Muscle of arm (tissue), 12 donors: Measurements from ENCODE around the gene YKT6. TPM values are rescaled to one million over a fixed set of nuclear protein-coding genes. Genes with fewer than 3 reads are reported as not detected.

Source experiments
- DNase-seq: peaks from one replicate; pipeline ENCODE4 v3.0.0-alpha.2; 2013
- polyA plus RNA-seq, 12 donors: library from polyadenylated mRNA; unstranded; fragments of 120-200 nt; gene quantifications; one replicate each; pipeline ENCODE4 v1.2.1, GENCODE V29; 2013; ENCODE audit not compliant: insufficient read length in 12 of 12

Gene YKT6
- polyA plus RNA-seq, 12 donors: 68.1 to 89.8 (median 70.7) TPM; not detected in 1

- no peak for DNase-seq
These were observed 15.2 kb downstream of the YKT6 start for GRCh38 chr7:44216019-44216418.

GRCh38 chr7:44216521-44217222 lies 15.9 kb downstream of the YKT6 start:
- peak; percentile 31 for DNase-seq

- no peak for DNase-seq
These were observed 16.5 kb downstream of the YKT6 start for GRCh38 chr7:44217223-44217714.

DNA sequence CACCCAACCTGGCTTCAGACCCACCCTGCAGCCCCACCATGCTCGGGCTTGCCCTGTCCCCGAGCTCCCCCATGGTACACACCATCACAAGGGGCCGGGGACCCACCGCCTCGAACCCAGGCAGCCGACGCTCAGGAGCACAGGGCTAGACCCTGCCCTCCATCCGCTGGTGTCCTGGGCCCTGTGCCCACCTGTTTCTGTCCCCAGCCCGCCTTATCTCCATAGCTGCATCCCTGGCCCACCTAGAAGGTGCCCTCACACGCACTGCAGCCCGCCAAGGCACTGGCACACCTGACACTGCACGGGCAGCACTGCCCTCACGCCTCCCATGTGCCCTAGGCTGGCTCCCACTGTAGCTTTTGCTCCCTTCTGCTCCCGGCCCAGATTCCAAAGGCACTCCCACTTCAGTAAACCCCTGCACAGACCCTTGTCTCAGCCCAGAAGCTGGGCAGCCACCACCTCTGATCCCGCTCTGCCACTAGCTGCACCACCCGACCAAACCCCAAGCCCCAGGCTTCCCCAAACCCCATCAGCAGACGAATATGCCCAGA lies 17.1 kb downstream of the YKT6 start:
- no peak for DNase-seq

DNA sequence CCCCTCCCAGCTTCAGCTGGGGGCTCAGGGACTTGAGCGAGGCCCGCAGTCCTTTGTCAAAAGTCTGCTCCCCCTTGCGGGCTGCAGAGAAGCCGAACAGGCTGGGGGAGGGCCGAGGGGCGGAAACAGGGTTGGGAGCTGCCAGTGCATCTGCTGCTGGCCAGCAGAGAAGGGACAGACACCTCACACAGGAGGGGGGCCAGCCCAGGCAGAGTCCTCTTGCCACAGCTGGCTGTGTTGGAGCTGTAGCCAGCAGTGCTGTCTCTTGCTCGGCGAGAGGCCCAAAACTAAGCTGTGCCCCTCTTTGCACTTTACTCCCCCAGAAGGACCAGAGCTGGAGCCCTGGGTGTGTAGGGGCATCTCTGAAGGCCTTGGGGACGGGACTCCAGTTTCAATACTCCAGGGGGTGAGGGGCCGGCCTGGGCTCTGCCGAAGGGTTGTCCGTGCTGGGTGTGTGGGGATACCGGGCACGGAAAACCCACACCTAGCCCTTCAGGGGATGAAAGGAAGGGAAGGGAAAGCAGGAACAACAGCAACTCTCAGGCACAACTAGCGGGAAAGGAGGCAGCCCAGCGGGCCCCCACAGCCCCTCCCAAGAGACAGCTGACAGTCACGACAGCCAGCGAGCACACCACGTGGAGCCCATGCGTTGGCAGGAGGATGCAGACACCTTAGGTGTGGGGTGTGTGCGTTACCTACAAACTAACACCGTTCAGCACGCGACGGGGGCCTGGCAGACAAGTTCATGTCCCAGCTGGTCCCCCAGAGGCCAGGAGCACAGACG lies 17.8 kb downstream of the YKT6 start:
- DNase-seq: peak; percentile 44

GRCh38 chr7:44219371-44220045 lies 18.7 kb downstream of the YKT6 start:
- no peak for DNase-seq

DNA sequence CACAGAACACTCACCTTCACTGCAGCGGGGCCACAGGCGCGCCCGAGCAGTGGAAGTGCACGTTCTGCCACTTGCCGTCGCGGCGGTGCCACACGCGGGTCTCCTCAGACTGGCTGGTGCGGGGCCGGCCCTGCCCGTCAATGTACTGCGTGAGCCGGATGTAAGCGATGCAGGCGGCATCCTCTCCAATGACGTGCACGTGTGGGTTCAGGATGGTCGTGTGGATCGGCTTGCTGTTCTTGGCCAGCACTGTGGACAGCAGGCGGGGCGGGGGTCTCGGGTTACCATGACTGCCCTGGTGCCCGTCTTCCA lies 19.2 kb downstream of the YKT6 start:
- DNase-seq: no peak

DNA sequence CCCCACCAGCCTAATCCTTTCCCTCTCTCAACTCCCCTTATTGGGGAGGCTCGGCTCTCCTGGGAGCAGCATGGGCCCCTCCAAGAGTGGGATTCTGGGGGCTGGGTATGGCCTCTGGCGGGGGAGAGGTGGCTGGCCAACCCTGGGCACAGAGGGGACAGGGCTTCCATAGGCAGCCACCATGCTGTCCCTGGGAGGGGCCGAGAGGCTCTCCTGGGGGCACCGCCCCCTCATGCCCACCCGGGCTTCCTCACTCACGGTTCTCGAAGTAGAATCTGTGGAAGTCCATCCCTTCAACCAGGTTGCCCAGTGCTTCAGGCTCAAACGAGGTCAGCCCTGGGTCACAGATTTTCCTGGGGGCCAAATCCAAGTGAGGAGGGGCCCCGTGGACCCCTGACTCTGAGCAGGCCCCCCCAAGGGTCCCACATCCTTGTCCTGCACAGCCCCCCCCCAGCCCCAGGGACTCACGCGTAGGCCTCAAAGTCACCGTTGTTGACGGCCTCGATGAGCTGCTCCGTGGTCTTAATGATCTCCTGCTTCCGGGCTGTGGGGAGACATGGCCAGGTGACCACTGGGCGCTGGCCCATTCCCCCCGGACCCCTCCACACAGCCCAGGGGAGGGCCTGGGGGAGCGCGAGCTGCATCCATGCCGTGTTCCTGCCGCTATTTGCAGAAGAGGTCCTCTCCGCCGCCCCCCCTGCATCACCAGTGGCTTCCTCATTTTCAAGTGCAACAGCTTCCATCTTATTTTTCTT lies 19.8 kb downstream of the YKT6 start:
- DNase-seq: no peak

DNA sequence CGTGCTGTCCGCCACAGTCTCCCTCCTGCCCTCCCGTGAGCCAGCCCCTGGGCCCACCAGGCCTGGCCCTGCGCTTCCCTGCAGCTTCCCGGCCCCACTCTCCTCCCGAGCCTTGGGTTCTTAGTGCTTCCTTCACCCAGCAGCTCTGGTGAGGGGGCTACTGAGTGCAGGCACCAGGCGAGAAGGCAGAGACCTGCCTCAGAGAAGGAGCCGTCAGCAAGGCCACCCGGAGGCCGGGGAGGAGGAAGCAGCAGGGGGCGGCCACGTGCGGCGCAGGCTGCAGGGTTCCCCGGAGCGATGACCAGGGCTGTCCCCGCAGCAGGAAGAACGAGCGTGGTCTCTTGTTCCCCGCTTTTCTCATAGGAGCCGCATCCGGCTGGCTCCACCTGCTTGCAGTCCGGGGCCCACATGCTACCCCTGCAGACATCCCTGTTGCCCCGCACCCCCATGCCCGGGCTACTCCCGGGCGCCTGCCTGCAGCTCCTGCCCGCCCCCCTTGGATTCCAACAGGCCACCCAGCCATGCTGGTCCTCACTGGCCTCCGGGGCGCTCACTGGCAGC lies 20.5 kb downstream of the YKT6 start:
- no peak for DNase-seq

DNA sequence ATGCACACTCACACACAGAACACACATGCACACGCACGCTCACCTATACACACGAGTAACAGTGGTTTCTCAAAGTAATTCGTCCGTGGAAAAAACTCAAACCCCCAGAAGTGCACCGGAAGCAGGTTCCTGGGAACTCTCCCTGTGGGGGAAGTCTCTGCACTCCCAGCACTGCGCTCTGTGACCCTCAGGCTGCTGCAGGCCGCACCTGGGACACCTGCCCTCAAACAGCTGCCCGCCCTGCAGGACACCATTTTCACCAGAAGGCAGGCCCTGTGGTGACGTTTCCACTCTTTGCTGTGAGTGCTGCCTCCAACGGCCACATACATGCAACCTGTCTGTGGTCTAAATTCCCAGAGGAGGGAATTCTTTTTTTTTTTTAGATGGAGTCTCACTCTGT lies 21.3 kb downstream of the YKT6 start:
- no peak for DNase-seq

DNA sequence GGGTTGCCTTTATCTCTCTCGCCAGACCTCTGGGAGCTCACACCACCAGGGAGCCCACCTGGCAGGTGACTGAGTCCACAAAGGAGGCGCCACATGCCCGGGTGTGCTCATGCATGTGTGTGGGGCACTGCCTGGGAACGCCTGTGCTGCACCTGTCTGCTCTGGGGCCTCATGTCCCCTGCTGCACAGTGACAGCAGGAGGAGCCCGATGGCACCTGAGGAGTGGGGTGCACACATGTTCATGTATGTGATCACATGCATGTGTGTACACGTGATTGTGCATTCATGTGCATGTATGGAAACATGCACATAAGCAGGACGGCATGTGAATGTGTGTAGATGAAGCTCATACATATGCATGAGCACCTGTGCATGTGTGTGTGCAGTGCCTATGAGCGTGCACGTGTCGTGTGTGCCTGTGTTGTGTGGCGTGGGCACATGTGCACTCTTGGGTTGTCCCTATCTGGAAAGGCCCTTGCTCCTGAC lies 22.0 kb downstream of the YKT6 start:
- DNase-seq: no peak

DNA sequence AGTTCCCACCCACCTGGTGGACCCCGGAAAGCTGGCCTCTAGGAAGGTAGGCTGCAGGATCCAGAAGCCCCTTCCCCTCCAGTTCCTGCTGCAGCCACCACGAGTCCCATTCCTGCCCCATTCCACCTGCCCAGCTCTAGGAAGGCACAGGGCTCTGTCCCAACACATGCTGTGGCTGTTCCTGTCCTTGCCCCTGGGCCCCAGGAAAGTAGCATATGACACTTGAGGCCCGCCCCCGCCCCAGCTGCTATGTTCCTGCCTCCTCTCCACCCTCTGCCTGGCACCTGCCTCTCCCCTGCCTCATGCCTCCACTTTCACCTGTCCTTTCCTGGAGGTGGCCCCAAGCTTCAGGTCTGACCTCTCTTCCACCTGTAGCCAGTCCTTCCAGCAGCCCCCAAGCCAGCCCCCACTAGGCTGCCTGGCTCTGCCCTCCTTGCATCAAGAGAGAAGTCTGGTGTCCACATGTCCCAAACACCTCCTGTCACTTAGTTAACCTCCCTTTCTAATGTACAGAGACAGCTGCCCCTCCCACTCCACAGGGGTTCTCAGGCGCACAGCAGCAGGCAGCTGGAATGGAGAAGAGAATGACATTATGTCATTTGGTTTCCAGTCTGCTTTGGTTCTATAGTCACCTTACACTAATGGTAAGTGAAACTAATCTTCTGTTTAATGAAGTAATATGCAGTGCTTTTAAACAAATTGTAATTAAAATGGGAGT lies 22.7 kb downstream of the YKT6 start:
- DNase-seq: no peak

DNA sequence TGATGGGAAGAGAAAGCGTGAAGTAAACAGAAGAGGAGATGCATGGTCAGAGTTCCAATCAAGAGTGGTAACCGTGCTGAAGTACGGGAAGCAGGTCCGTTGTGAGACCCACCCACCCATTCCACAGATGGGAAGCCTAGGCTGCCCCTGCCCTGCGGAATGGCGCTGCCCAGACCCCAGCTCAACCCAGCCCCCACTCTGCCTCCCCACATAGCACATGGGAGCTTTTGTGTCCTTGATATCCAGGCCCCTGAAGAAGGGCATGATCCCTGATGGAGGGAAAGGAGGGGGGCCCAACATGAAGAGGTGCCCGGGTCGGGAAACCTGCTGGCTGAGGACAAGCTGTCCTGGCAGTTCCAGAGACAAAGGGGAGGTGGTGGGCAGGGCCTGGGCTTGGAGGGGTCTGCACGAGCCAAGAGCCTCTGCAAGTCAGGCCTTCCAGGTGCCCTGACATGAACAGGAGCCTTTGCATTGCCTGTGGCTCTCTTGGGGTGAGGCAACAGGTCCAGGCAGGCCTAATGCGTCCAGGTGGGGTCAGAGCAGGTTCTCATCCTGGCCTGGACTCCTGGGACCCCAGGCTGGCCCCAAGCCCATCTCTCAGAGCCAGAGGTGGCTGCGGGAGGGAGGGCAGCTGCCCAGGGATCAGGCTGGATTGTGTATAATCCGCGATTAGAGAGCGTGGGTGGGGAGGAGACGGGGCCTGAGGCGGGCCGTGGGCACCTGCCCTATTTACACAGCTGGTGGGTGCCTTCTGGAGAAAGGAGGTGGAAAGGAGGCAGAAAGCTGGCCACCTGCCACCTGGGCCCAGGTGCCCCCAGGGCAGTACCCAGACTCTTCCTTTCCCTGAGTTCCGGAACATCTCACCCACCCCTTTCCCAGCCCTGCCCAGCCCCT lies 23.5 kb downstream of the YKT6 start:
- DNase-seq: no peak

DNA sequence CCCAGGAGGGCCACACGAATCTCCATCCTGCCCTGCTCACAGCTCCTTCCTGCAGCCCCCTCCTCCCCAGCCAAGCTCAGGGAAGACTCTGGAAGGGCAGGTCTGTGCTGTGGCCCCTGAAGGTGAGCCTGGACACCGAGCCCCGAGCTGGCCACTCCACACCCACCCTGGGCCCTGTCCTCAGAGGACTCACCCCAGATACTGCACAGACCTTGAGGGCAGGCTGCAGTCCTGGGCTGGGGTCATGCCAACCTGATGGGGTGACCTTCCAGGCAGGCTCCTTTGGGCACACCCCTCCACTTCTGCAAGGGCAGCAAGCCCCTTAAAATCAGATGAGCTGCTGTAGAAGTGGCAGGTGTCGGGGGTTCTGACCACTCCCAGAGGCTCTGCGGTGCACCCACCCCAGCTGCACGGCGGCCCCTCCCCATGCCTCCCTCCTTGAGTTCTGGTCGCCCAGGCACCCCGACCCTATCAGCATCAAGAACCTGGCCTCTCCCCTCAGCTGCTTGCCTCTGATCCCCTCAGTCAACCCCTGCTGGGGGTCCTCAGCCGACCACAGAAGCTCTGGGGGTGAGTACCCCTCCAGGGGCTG lies 24.3 kb downstream of the YKT6 start:
- no peak for DNase-seq

DNA sequence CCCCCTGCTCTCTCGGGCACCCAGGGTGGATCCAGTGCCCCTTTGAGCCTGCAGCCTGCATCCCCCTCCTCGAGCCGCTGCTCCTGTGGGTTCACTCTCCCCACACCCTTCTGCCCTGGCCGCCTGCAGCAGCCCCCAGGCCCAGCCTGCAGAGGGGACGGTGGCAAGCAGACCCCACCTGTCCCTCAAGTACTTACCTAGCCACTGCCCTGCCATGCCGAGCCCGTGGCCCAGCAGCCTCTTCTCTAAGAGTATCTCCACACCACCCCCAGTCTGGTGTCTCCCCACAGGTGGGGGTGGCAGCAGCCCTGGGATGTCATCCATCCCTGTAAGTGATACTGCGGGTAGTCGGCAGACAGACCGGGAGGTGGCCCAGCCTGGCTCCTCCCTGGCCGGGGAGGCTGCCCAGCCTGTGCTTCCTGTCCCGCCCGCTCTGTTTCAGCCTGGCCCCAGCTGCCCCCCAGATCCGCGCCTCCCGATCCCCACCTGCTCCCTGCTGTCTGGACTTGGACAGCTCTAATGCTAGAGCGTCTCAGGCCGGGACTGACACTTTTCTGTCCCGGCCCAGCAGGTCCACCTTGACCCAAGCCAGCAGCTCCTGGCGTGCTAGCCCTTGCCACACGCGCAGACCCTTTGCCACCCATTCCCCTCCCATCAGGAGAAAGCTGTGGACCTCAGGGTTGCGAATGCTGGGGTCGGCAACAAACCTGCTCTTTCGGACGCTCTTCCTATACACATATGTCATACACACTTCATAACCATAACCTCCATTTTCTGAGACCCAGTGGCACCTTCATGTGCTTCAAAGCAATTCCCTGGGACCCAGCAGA lies 25.0 kb downstream of the YKT6 start:
- DNase-seq: no peak

GRCh38 chr7:44226396-44226753 lies 25.6 kb downstream of the YKT6 start:
- DNase-seq: no peak

- no peak for DNase-seq
These were observed 27.1 kb downstream of the YKT6 start for GRCh38 chr7:44227911-44228310.
